Stimulated activated memory B cell treated with anti-CD40 and anti-IgM and Interleukin-4, amounts not matched to agents 10 μg/mL and 1 μg/mL and 100 μg/mL, for 72 hours (primary cell): Measurements from ENCODE around the gene TMEM35A.
"Not testable (repeated sequence)": the region's sequence is repeated elsewhere in the genome, so short reads cannot be mapped to it uniquely, and the experiment has no call there.

Experiments
- ATAC-seq: fragments of 150-1000 bp; cut with Tn5 transposase; 2 replicates; pipeline ENCODE4 v1.10.0; 2021
- H3K27ac Mint-ChIP-seq: one replicate; pipeline ENCODE4 v1.8.0; 2022; ENCODE audit warnings: mild to moderate bottlenecking, mixed read lengths
- H3K27me3 Mint-ChIP-seq: one replicate; pipeline ENCODE4 v1.8.0; 2022; ENCODE audit warnings: mixed read lengths
- H3K36me3 Mint-ChIP-seq: one replicate; pipeline ENCODE4 v1.8.0; 2022; ENCODE audit warnings: mixed read lengths
- H3K4me1 Mint-ChIP-seq: one replicate; pipeline ENCODE4 v1.8.0; 2022; ENCODE audit warnings: mixed read lengths
- H3K4me3 Mint-ChIP-seq: one replicate; pipeline ENCODE4 v1.8.0; 2022; ENCODE audit warnings: mild to moderate bottlenecking, moderate library complexity, mixed read lengths
- H3K9me3 Mint-ChIP-seq: one replicate; pipeline ENCODE4 v1.8.0; 2022; ENCODE audit warnings: mixed read lengths

The TMEM35A gene

GRCh38 chrX:101078716-101079598 is at the start of gene TMEM35A:
TMEM35A (plus strand) TSS chrX:101078879; CDS start chrX:101079003, 124 bp downstream.
- Mint-ChIP-seq H3K27me3 (peaks cover 27% of the 10 kb centered on the region), H3K4me3 (peak within 1 kb of the TSS; percentile 15), H3K27ac (no peak within 1 kb of the TSS), H3K9me3 (no peaks in the 10 kb centered on the region), H3K4me1 (peaks cover 6% of the 10 kb centered on the region), H3K36me3 (no peaks in the 10 kb centered on the region)
- ATAC-seq, result no peak

- Mint-ChIP-seq H3K4me3 (no peak overlapping the region), H3K27ac (no peak overlapping the region), H3K27me3 (no peaks in the 10 kb centered on the region), H3K4me1 (peaks cover 5% of the 10 kb centered on the region), H3K9me3 (no peaks in the 10 kb centered on the region), H3K36me3 (peaks cover 56% of the 10 kb centered on the region)
- no peak for ATAC-seq
Measured at GRCh38 chrX:101029665-101030064, 49.0 kb upstream of the TMEM35A start.

GRCh38 chrX:101037231-101037630 is 41.4 kb upstream of the TMEM35A start:
- Mint-ChIP-seq H3K4me3 (no peak overlapping the region), H3K27ac (no peak overlapping the region), H3K36me3 (peaks cover 35% of the 10 kb centered on the region)

GRCh38 chrX:101040197-101040596 is 38.5 kb upstream of the TMEM35A start:
- H3K27me3 Mint-ChIP-seq, result no peaks in the 10 kb centered on the region
- no peaks in the 10 kb centered on the region for H3K9me3 Mint-ChIP-seq
- no peaks in the 10 kb centered on the region for H3K4me1 Mint-ChIP-seq
- H3K27ac Mint-ChIP-seq, result no peak overlapping the region
- peaks cover 36% of the 10 kb centered on the region for H3K36me3 Mint-ChIP-seq
- no peak overlapping the region for H3K4me3 Mint-ChIP-seq
- ATAC-seq, result no peak

More at GRCh38 chrX:101037231-101037630, 41.4 kb upstream of the TMEM35A start:
- Mint-ChIP-seq H3K4me1 (no peaks in the 10 kb centered on the region), H3K27me3 (no peaks in the 10 kb centered on the region), H3K9me3 (no peaks in the 10 kb centered on the region)
- ATAC-seq, result no peak

- H3K27me3 Mint-ChIP-seq, result no peaks in the 10 kb centered on the region
- H3K9me3 Mint-ChIP-seq, result no peaks in the 10 kb centered on the region
- no peak for ATAC-seq
Measured at GRCh38 chrX:101051153-101051548, 27.5 kb upstream of the TMEM35A start.

GRCh38 chrX:101051549-101052302 is 27.0 kb upstream of the TMEM35A start, which contains the start of gene TRMT2B:
TRMT2B (minus strand) TSS chrX:101052111; CDS start chrX:101042289, 9,822 bp downstream.
- Mint-ChIP-seq H3K9me3 (no peaks in the 10 kb centered on the region), H3K36me3 (peaks cover 12% of the 10 kb centered on the region), H3K4me3 (peak within 1 kb of the TSS; percentile 79), H3K27ac (peak within 1 kb of the TSS; percentile 91), H3K4me1 (peaks cover 14% of the 10 kb centered on the region), H3K27me3 (no peaks in the 10 kb centered on the region)
- ATAC-seq, result peak; percentile 96

More at GRCh38 chrX:101051153-101051548, 27.5 kb upstream of the TMEM35A start:
- peak overlapping the region; percentile 91 for H3K27ac Mint-ChIP-seq
- H3K4me3 Mint-ChIP-seq, result peak overlapping the region; percentile 79
- H3K36me3 Mint-ChIP-seq, result peaks cover 12% of the 10 kb centered on the region
- H3K4me1 Mint-ChIP-seq, result peaks cover 10% of the 10 kb centered on the region

GRCh38 chrX:101056551-101056950 is 22.1 kb upstream of the TMEM35A start:
- H3K36me3 Mint-ChIP-seq, H3K27me3 Mint-ChIP-seq, H3K9me3 Mint-ChIP-seq, H3K4me3 Mint-ChIP-seq, ATAC-seq, H3K27ac Mint-ChIP-seq: not testable (repeated sequence)
- H3K4me1 Mint-ChIP-seq, result peaks cover 12% of the 10 kb centered on the region

GRCh38 chrX:101057093-101057714 is 21.5 kb upstream of the TMEM35A start:
- peaks cover 12% of the 10 kb centered on the region for H3K4me1 Mint-ChIP-seq
- peak; percentile 71 for ATAC-seq
- H3K4me3 Mint-ChIP-seq, result no peak overlapping the region

GRCh38 chrX:101062176-101062575 is 16.5 kb upstream of the TMEM35A start:
- Mint-ChIP-seq H3K36me3 (no peaks in the 10 kb centered on the region), H3K9me3 (no peaks in the 10 kb centered on the region), H3K27ac (no peak overlapping the region), H3K27me3 (no peaks in the 10 kb centered on the region), H3K4me3 (no peak overlapping the region), H3K4me1 (peaks cover 3% of the 10 kb centered on the region)
- no peak for ATAC-seq

More at GRCh38 chrX:101057093-101057714, 21.5 kb upstream of the TMEM35A start:
- Mint-ChIP-seq H3K9me3 (no peaks in the 10 kb centered on the region), H3K27ac (no peak overlapping the region), H3K27me3 (no peaks in the 10 kb centered on the region), H3K36me3 (no peaks in the 10 kb centered on the region)

GRCh38 chrX:101071582-101071981 is 7.1 kb upstream of the TMEM35A start:
- no peak overlapping the region for H3K4me3 Mint-ChIP-seq
- no peak for ATAC-seq
- H3K27ac Mint-ChIP-seq, result no peak overlapping the region
- H3K4me1 Mint-ChIP-seq, result no peaks in the 10 kb centered on the region
- H3K27me3 Mint-ChIP-seq, result no peaks in the 10 kb centered on the region
- H3K36me3 Mint-ChIP-seq, result no peaks in the 10 kb centered on the region
- no peaks in the 10 kb centered on the region for H3K9me3 Mint-ChIP-seq

GRCh38 chrX:101079736-101080270 is 1.1 kb downstream of the TMEM35A start:
- Mint-ChIP-seq H3K9me3 (no peaks in the 10 kb centered on the region), H3K4me1 (peaks cover 6% of the 10 kb centered on the region), H3K27ac (no peak overlapping the region), H3K36me3 (no peaks in the 10 kb centered on the region), H3K4me3 (no peak overlapping the region), H3K27me3 (peaks cover 27% of the 10 kb centered on the region)
- no peak for ATAC-seq

GRCh38 chrX:101080326-101081124 is 1.8 kb downstream of the TMEM35A start:
- peaks cover 27% of the 10 kb centered on the region for H3K27me3 Mint-ChIP-seq
- ATAC-seq, result no peak
- no peaks in the 10 kb centered on the region for H3K36me3 Mint-ChIP-seq
- H3K4me1 Mint-ChIP-seq, result peaks cover 6% of the 10 kb centered on the region
- H3K4me3 Mint-ChIP-seq, result no peak overlapping the region
- no peak overlapping the region for H3K27ac Mint-ChIP-seq
- no peaks in the 10 kb centered on the region for H3K9me3 Mint-ChIP-seq

GRCh38 chrX:101081231-101081630 is 2.6 kb downstream of the TMEM35A start:
- peaks cover 27% of the 10 kb centered on the region for H3K27me3 Mint-ChIP-seq
- no peak overlapping the region for H3K27ac Mint-ChIP-seq
- ATAC-seq, result no peak

GRCh38 chrX:101091817-101092216 is 13.1 kb downstream of the TMEM35A start:
- no peak for ATAC-seq
- Mint-ChIP-seq H3K36me3 (no peaks in the 10 kb centered on the region), H3K27me3 (no peaks in the 10 kb centered on the region), H3K4me1 (no peaks in the 10 kb centered on the region), H3K9me3 (no peaks in the 10 kb centered on the region), H3K27ac (no peak overlapping the region), H3K4me3 (no peak overlapping the region)

More at GRCh38 chrX:101081231-101081630, 2.6 kb downstream of the TMEM35A start:
- Mint-ChIP-seq H3K4me1 (peaks cover 6% of the 10 kb centered on the region), H3K4me3 (no peak overlapping the region), H3K9me3 (no peaks in the 10 kb centered on the region), H3K36me3 (no peaks in the 10 kb centered on the region)
